ENCODE measurements around the gene RGL2.

RGL2 gene

DNA sequence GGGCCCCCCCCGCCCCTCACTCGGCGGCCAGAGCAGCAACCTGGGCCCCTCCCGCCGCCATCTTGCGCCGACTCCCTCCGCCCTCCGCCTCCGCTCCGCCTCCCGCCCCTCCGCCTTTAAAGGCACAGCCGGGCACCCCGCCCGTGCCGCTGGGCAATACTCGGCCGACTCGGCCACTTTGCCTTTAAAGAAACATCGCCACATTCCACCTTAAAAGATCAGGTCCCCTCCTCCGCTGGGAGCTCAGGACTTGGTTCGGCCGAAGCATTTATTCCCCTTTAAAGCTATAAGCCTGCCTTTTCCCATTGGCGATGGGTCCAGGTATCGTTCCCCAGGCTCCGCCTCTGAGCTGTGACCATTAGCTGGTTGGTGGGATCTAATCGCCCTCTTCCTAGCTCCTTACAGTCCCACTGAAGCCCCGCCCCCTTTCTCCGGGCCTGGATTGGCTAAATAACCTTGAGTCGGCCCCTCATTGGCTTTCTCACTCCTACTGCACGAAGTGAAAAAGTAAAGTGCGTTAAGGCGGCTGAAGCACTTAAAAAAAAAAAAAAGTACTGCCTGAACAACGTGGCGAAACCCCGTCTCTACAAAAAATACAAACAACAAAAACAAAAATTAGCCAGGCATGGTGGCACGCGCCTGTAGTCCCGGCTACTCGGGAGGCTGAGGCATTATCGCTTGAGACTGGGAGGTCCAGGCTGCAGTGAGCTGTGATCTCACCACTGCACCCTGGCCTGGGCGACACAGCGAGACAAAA, 19.1 kb upstream of the RGL2 start, which contains the start of gene ZBTB22:
Gene ZBTB22, minus strand, starts transcription at position 76 of the 757 bp plus-strand sequence. CDS start 828 bp downstream, outside the sequence.
- H3K79me2 ChIP-seq (ENCODE audit: insufficient read depth, low read length), result peaks cover 73% of the 10 kb centered on the region
- TF ChIP-seq EZH2phosphoT487 (IDR thresholded peaks at IDR 0.05; ENCODE audit: borderline replicate concordance), result no peak
- no peak for TF ChIP-seq CTCF (conservative IDR thresholded peaks at IDR 0.05; ENCODE audit: low read length)

GRCh38 chr6:33317419-33317668, 18.6 kb upstream of the RGL2 start:
- TF ChIP-seq CTCF (conservative IDR thresholded peaks at IDR 0.05; ENCODE audit: low read length), result no peak
- Histone ChIP-seq H3K4me2 (ENCODE audit: low read depth, low read length, poor library complexity, severe bottlenecking) (peak overlapping the region; percentile 56), H3K27me3 (ENCODE audit: insufficient read depth, low read length, poor library complexity, severe bottlenecking) (no peaks in the 10 kb centered on the region), H2AFZ (ENCODE audit: low read length) (no peak overlapping the region), H4K20me1 (ENCODE audit: insufficient read depth, low read length, poor library complexity, severe bottlenecking) (peaks cover 40% of the 10 kb centered on the region), H3F3A (ENCODE audit: low read depth) (peaks cover 6% of the 10 kb centered on the region; the same call in 1 of the 2 replicates), H3K4me3 (ENCODE audit: low read length, poor library complexity, severe bottlenecking) (peak overlapping the region; percentile 82), H3K36me3 (ENCODE audit: insufficient read depth, low read length) (peaks cover 23% of the 10 kb centered on the region; the same call in 1 of the 2 replicates), H3K9me2 (replicated peaks; ENCODE audit: low read depth, low read length) (no peaks in the 10 kb centered on the region), H3K9ac (ENCODE audit: low read depth, low read length, poor library complexity, severe bottlenecking) (peak overlapping the region; percentile 68), H3K4me1 (ENCODE audit: insufficient read depth, low read length, poor library complexity, severe bottlenecking) (peaks cover 56% of the 10 kb centered on the region), H3K79me2 (ENCODE audit: insufficient read depth, low read length) (peaks cover 75% of the 10 kb centered on the region), H3K9me3 (ENCODE audit: insufficient read depth, low read depth, low read length) (no peaks in the 10 kb centered on the region)

More for the DNA sequence above, 19.1 kb upstream of the RGL2 start, which contains the start of gene ZBTB22:
- Histone ChIP-seq H4K20me1 (ENCODE audit: insufficient read depth, low read length, poor library complexity, severe bottlenecking) (peaks cover 36% of the 10 kb centered on the region), H3K9ac (ENCODE audit: low read depth, low read length, poor library complexity, severe bottlenecking) (peak within 1 kb of the TSS; percentile 68), H3K9me2 (replicated peaks; ENCODE audit: low read depth, low read length) (no peaks in the 10 kb centered on the region), H3K36me3 (ENCODE audit: insufficient read depth, low read length) (peaks cover 23% of the 10 kb centered on the region; the same call in 1 of the 2 replicates), H3F3A (ENCODE audit: low read depth) (peaks cover 6% of the 10 kb centered on the region; the same call in 1 of the 2 replicates), H3K4me2 (ENCODE audit: low read depth, low read length, poor library complexity, severe bottlenecking) (peak within 1 kb of the TSS; percentile 95), H3K4me1 (ENCODE audit: insufficient read depth, low read length, poor library complexity, severe bottlenecking) (peaks cover 52% of the 10 kb centered on the region), H3K27me3 (ENCODE audit: insufficient read depth, low read length, poor library complexity, severe bottlenecking) (no peaks in the 10 kb centered on the region), H3K4me3 (ENCODE audit: low read length, poor library complexity, severe bottlenecking) (peak within 1 kb of the TSS; percentile 82), H2AFZ (ENCODE audit: low read length) (peak within 1 kb of the TSS; percentile 91), H3K9me3 (ENCODE audit: insufficient read depth, low read depth, low read length) (no peaks in the 10 kb centered on the region)

- Histone ChIP-seq H3K36me3 (ENCODE audit: insufficient read depth, low read length) (peaks cover 23% of the 10 kb centered on the region; the same call in 1 of the 2 replicates), H3K4me1 (ENCODE audit: insufficient read depth, low read length, poor library complexity, severe bottlenecking) (peaks cover 56% of the 10 kb centered on the region), H3K9me2 (replicated peaks; ENCODE audit: low read depth, low read length) (no peaks in the 10 kb centered on the region), H3K4me3 (ENCODE audit: low read length, poor library complexity, severe bottlenecking) (peak overlapping the region; percentile 82), H3F3A (ENCODE audit: low read depth) (peaks cover 6% of the 10 kb centered on the region; the same call in 1 of the 2 replicates), H4K20me1 (ENCODE audit: insufficient read depth, low read length, poor library complexity, severe bottlenecking) (peaks cover 44% of the 10 kb centered on the region), H3K27me3 (ENCODE audit: insufficient read depth, low read length, poor library complexity, severe bottlenecking) (no peaks in the 10 kb centered on the region), H3K4me2 (ENCODE audit: low read depth, low read length, poor library complexity, severe bottlenecking) (peak overlapping the region; percentile 56), H3K79me2 (ENCODE audit: insufficient read depth, low read length) (peaks cover 75% of the 10 kb centered on the region), H2AFZ (ENCODE audit: low read length) (no peak overlapping the region), H3K9ac (ENCODE audit: low read depth, low read length, poor library complexity, severe bottlenecking) (no peak overlapping the region), H3K9me3 (ENCODE audit: insufficient read depth, low read depth, low read length) (no peaks in the 10 kb centered on the region)
- TF ChIP-seq CTCF (conservative IDR thresholded peaks at IDR 0.05; ENCODE audit: low read length) (no peak), EZH2phosphoT487 (IDR thresholded peaks at IDR 0.05; ENCODE audit: borderline replicate concordance) (no peak)
Measured at GRCh38 chr6:33316603-33317418, 18.1 kb upstream of the RGL2 start.

Data from Loucy (cell line).